Stimulated activated CD8-positive, alpha-beta memory T cell treated with anti-CD3 and anti-CD28 coated beads, Interleukin-7, amount 100 ng/mL, for 24 hours (primary cell): ENCODE measurements around the gene FGB.
A peak's percentile ranks its signal among the peaks of the same experiment; 100 is the strongest.

Source experiments
- DNase-seq: peaks from one replicate; pipeline ENCODE4 v3.0.0-alpha.2; 2020; ENCODE audit warnings: low read depth

The FGB gene

GRCh38 chr4:154562697-154563254 lies at the start of gene FGB:
Gene FGB (plus strand): TSS chr4:154563011. CDS start chr4:154563019, 8 bp downstream.
- DNase-seq = no peak

GRCh38 chr4:154516318-154517029 lies 46.3 kb upstream of the FGB start:
- DNase-seq = no peak

GRCh38 chr4:154517591-154517990 lies 45.2 kb upstream of the FGB start:
- no peak for DNase-seq

- no peak for DNase-seq
Measured at GRCh38 chr4:154519214-154519613, 43.6 kb upstream of the FGB start.

- DNase-seq = no peak
Measured at GRCh38 chr4:154521607-154522006, 41.2 kb upstream of the FGB start.

GRCh38 chr4:154526151-154526550 lies 36.7 kb upstream of the FGB start:
- DNase-seq = no peak

- no peak for DNase-seq
Measured at GRCh38 chr4:154527308-154527707, 35.5 kb upstream of the FGB start.

- no peak for DNase-seq
Measured at GRCh38 chr4:154528869-154529268, 33.9 kb upstream of the FGB start.

GRCh38 chr4:154529728-154530519 lies 32.9 kb upstream of the FGB start:
- DNase-seq = no peak

GRCh38 chr4:154534296-154534695 lies 28.5 kb upstream of the FGB start:
- DNase-seq = no peak

GRCh38 chr4:154542271-154542879 lies 20.4 kb upstream of the FGB start:
- no peak for DNase-seq

- no peak for DNase-seq
Measured at GRCh38 chr4:154545689-154546088, 17.1 kb upstream of the FGB start.

- peak; percentile 96 for DNase-seq
Measured at GRCh38 chr4:154549894-154550790, 12.7 kb upstream of the FGB start, which contains the start of gene PLRG1. Gene PLRG1 (minus strand): TSS chr4:154550400. CDS start chr4:154550308, 92 bp downstream.

GRCh38 chr4:154551872-154552686 lies 10.7 kb upstream of the FGB start:
- peak; percentile 14 for DNase-seq

- DNase-seq = no peak
Measured at GRCh38 chr4:154559141-154559493, 3.7 kb upstream of the FGB start.

GRCh38 chr4:154559494-154560418 lies 3.1 kb upstream of the FGB start:
- no peak for DNase-seq

GRCh38 chr4:154560419-154560801 lies 2.4 kb upstream of the FGB start:
- DNase-seq = no peak

GRCh38 chr4:154560824-154561231 lies 2.0 kb upstream of the FGB start:
- DNase-seq = no peak

- no peak for DNase-seq
Measured at GRCh38 chr4:154564311-154564710, 1.5 kb downstream of the FGB start.

- DNase-seq = no peak
Measured at GRCh38 chr4:154565704-154566103, 2.9 kb downstream of the FGB start.
